GM18511 (cell line): Measurements from ENCODE around the gene PTPN14.

Experiments
- ATAC-seq: cut with Tn5 transposase; IDR thresholded peaks from one replicate; pipeline ENCODE4 v1.9.1; 2021; ENCODE audit warnings: mild to moderate bottlenecking, moderate library complexity; ENCODE audit not compliant: unreplicated experiment

Gene PTPN14

DNA sequence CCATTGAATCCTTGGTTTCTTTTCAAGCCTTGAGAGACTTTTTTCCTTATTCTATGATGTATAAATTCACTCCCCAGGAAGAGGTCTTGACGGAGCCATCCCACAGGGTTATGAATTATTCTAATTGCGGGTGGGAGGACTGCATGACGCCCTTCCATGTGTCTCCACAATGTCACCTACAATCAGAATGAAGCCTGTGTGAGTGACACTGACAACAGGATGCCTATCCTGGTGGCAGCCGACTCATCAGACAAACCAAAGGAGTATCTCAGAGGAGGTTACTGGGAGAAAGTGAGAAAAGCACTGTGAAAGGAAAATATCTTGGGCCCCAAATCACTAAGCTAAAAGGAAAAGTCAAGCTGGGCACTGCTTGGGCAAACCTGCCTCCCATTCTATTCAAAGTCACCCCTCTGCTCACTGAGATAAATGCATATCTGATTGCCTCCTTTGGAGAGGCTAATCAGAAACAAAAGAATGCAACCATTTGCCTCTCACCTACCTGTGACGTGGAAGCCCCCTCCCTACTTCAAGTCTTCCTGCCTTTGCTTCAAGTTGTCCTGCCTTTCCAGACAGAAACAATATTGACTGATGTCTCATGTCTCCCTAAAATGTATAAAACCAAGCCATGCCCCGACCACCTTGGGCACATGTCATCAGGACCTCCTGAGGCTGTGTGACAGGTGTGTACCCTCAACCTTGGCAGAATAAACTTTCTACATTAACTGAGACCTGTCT lies 172.0 kb downstream of the PTPN14 start:
- ATAC-seq, result no peak

- no peak for ATAC-seq
Observed at GRCh38 chr1:214378492-214378891, 172.9 kb downstream of the PTPN14 start.

- ATAC-seq, result no peak
Observed at GRCh38 chr1:214377886-214378285, 173.5 kb downstream of the PTPN14 start.

DNA sequence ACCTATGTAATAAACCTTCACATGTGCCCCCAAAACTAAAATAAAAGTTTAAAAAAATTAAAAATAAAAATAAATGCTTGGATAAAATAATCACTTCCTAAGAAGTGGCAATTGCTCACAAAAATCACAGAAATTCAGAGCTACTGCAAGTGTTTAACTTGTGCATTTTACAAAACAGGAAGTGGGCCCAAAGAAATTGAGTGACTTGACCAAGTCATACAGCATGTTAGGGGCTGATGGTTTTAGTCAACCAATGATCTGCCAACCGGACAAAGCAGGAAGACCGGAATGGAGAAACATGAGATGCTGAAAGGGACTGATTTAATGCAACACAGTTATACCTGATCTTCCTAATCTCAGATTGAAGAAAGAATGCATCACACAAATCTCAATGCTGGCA lies 173.9 kb downstream of the PTPN14 start:
- peak; percentile 56 for ATAC-seq

- ATAC-seq, result no peak
Observed at GRCh38 chr1:214372092-214372491, 179.3 kb downstream of the PTPN14 start.

- ATAC-seq, result no peak
Observed at GRCh38 chr1:214370615-214371014, 180.8 kb downstream of the PTPN14 start.

DNA sequence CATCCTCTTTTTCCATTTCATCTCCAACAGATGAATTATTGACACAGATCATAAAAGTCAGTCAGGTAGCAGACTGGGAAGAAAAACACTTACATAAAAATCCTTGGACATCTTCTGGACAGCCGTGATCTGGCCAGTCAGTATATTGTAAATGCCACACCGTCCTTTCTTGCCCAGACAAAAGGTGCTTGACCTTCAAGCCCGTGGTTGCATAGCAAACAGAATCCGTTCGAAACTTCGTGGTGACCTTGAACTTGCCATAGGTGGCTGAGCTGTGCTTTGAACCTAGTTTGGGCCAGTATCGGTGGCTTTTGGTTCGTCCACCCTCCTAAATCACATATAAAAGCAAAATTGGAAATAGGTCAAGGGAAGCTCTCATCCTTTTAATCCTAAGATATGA lies 182.0 kb downstream of the PTPN14 start:
- no peak for ATAC-seq

GRCh38 chr1:214367841-214368240 lies 183.6 kb downstream of the PTPN14 start:
- ATAC-seq, result no peak

DNA sequence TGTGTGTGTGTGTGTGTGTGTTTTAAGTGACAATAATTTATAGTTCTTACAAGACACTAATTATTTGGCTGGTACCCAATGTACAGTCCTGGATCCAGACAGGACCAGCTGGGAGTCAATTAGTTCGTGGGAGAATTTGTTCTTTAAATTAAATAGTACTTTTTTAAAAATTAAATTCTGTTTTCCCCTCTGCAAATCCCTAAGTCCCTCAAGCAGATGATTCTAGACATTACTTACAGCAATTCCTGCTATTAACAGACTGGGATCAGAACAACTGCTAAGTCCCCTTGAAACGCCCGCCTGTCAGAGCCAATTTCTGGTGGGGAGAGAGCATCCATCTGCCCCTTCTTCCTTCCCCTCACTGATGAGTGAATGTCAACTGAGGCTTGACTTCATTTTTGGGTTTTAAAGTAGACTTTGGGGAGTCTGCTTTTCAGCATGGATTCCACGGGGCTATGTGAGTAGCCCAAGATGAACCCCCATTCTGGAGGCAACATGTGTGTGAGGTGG lies 186.6 kb downstream of the PTPN14 start:
- ATAC-seq, result no peak

DNA sequence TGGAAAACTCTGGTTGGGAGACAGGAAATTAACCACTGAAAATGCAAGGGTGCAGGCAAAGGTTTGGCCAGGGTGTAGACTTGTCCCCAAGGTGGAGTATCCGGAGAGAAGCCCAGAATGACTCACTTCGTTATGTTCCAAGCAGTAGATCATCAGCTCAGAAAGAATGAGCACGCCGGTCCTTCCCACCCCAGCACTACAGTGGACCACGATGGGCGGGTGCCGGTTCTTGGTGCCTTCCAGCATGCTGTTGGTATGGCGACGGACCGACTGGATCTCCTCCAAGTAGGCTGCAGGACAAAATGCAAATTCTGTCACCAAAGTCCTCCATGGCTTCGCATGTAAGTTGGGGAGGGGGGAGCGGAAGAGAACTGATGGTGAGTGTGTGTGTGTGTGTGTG lies 187.0 kb downstream of the PTPN14 start:
- ATAC-seq, result no peak

DNA sequence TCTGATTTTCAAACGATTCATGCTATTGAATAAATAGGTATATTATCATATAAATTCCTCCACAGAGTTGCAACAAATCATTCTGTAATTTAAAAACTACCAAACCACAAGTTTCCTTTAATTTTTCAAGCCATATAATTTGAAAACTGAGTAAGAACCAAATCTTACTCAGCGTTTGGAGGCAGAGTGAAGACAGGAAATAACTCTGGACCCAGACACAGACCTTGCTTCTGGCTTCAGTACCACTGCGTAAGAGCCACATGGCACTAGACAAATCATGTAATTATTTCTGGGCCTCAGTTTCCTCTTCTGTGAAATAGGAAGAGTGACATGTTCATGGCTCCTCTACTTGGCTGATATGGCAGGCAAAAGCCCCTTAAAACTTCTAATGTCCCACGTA lies 188.0 kb downstream of the PTPN14 start:
- no peak for ATAC-seq

- no peak for ATAC-seq
Observed at GRCh38 chr1:214362188-214362882, 189.1 kb downstream of the PTPN14 start.

- no peak for ATAC-seq
Observed at GRCh38 chr1:214361636-214362035, 189.8 kb downstream of the PTPN14 start.

GRCh38 chr1:214360525-214361164 lies 190.8 kb downstream of the PTPN14 start:
- no peak for ATAC-seq

DNA sequence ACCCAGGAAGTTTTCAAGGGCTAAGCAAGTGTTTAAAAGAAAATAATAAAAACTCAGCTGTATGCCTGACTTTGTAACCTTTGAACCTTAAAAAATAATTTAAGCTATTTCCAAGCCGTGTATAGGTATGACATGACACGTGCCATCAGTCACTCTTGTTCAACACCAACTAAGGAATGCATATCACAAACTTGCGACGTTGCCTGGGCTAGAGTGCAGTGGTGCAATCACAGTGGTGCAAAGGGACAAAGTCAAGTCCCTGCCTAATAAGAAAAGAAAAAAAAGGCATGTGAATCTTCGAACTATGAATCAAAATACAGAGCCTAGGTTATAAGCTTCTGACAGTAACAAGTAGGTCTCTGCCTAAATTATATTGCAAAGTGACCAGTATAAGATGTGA lies 191.3 kb downstream of the PTPN14 start:
- ATAC-seq, result no peak

GRCh38 chr1:214354440-214355148 lies 196.8 kb downstream of the PTPN14 start:
- ATAC-seq, result no peak

GRCh38 chr1:214352838-214353237 lies 198.6 kb downstream of the PTPN14 start:
- no peak for ATAC-seq

DNA sequence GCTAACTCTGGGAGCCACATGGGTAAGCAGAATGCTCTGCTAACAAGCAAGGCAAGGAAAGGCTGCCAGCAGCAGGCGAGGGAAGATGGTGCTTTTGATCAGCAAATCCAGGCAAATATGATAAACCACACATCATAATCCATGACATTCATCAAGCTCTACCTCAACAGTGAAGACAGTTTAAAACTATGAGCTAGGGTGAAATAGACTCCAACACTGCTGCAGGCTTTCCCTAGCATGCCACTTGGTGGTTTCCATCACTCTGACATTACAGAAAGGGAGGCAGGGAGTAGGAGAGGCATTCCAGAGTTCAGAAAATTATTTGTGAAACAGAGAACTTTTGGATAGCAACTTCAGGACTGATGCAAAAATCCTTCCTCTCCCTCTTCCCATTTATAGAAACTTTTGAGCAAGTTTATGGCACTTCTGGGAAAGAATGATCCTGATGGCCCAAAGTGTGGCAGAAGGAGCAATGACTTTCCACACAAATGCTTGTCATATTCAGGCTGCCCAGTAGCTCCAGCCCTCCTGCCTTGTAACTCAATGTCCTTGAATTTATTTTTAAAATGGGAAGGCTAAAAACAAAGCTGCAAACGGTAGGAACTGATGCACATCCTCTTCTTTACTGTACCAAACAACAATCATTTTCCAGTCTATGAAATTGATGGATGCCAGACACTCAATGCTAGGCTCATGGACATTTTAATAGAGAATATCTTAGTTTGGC lies 199.7 kb downstream of the PTPN14 start:
- ATAC-seq, result no peak

- no peak for ATAC-seq
Observed at GRCh38 chr1:214349781-214350180, 201.6 kb downstream of the PTPN14 start.

GRCh38 chr1:214349008-214349407 lies 202.4 kb downstream of the PTPN14 start:
- ATAC-seq, result no peak

DNA sequence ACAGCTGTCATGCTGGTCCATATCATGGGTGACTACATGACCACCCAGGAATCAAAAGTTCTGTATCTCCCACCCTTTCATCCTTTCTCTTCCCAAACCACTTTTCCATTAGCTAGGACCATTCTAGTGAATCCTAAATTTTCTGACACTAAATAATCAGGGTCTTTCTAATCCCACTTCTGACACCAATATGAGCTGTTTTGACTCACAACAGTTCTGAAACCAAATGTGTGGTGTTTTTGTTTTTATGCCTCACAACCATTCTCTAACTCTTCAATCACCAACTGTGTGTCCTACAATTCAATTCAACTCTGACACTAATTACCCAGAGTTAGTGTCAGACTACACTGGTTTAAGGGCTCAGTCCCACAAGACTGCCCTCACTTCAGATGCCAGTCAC lies 206.5 kb downstream of the PTPN14 start:
- no peak for ATAC-seq
